Middle frontal gyrus (tissue), 1 donor: Measurements from ENCODE around the gene CYB5RL.
A peak's percentile ranks its signal among the peaks of the same experiment; 100 is the strongest.
"Not testable (repeated sequence)": the region's sequence is repeated elsewhere in the genome, so short reads cannot be mapped to it uniquely, and the experiment has no call there.

Experiments used
- DNase-seq: peaks from one replicate; pipeline ENCODE4 v3.0.0-alpha.2; 2015; ENCODE audit warnings: low spot score; ENCODE audit errors: extremely low spot score

The CYB5RL gene, protein sequence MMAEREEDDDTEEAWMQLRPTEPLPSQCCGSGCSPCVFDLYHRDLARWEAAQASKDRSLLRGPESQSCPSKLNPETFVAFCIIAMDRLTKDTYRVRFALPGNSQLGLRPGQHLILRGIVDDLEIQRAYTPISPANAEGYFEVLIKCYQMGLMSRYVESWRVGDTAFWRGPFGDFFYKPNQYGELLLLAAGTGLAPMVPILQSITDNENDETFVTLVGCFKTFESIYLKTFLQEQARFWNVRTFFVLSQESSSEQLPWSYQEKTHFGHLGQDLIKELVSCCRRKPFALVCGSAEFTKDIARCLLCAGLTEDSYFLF

DNA sequence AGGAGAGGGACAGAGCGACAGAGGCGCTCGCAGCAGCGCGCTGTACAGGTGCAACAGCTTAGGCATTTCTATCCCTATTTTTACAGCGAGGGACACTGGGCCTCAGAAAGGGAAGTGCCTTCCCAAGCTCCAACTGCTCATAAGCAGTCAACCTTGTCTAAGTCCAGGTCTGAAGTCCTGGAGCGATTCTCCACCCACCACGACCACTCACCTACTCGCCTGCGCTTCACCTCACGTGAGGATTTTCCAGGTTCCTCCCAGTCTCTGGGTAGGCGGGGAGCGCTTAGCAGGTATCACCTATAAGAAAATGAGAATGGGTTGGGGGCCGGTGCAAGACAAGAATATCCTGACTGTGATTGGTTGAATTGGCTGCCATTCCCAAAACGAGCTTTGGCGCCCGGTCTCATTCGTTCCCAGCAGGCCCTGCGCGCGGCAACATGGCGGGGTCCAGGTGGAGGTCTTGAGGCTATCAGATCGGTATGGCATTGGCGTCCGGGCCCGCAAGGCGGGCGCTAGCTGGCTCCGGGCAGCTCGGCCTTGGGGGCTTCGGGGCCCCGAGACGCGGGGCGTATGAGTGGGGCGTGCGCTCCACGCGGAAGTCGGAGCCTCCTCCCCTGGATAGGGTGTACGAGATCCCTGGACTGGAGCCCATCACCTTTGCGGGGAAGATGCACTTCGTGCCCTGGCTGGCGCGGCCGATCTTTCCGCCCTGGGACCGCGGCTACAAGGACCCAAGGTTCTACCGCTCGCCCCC lies at the start of gene CYB5RL, which contains the start of gene MRPL37:
CYB5RL (minus strand) TSS at position 266 of the 754 bp plus-strand sequence. CDS start 4,414 bp downstream, outside the sequence.
MRPL37 (plus strand) TSS at position 403 of the 754 bp plus-strand sequence; CDS start at position 480, 77 bp downstream.
- DNase-seq = peak; percentile 90

DNA sequence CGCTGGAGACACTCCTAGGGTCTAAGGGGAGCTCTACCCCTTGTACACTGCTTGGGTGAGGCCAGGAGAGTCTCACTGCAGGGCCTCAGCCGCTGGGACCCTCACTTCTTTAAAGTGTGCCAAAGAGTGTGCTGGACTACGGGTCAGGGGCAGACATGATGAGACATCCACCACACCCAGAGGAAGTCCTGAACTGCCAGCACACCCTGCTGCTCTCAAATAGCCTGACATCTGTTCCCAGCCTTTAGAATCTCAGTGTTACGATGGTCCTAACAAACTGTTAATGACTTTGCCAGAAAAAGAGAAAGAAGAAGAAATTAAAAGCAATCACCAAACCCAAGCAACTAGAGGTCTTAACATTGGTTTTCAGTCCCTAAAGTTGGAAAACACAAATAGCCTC lies 49.1 kb upstream of the CYB5RL start:
- no peak for DNase-seq

DNA sequence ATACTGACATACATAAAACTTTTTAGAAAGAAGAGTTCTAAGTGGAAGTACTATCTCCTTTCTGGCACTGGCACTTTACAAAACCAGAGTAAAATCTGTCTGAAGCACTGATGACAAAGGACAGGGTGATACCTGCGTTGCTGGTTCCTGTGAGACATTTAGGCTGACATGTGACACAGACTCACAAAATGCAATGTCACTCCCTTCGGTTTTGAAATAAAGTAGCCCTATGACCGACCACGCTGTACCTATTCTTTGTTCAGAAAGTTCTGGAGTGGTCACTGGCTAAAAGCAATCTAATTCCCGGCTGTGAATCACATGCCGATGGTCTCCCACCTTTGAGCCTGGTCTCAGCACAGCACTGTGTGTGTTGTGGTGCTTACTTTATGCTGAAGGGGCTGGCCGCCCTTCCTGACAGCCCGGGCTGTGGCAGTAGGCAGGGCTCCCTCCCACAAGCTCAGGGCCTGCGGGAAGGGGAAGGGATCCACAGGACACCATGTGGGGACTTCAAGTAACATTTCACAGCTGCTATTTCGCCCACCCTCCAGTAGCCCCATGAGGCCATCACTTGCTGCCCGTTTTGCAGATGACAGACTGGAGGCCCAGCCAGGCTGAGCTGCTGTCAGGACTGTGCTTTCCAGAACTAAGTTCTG lies 48.2 kb upstream of the CYB5RL start:
- no peak for DNase-seq

DNA sequence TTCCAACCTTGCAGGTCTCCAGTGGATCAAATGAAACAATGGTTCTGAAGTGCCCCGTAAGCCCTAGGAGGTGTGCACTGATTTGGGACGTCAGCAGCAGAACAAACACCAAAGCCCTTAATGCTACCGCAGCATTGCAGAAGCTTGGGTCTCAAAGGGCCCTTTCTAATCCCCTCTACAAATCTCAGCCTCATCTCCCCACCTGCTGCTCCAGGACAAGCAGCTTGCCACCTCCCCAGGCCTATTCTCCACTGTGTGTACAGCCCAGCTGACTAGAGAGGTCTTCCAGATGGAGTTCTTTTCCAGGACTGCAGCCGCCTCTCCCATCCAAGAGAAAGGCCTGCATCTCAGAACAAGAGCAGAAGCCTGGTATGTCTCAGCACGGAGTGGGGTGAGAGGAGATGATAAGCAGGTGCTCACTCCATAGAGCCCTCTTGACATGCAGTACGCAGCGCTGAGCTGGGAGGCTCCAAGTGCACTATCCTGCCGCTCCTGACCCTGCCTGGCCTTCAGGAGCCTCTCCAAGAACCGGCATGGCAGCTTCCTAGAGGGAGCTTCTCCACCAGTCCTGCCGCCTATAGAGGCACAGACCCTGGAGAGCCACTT lies 46.4 kb upstream of the CYB5RL start:
- no peak for DNase-seq

DNA sequence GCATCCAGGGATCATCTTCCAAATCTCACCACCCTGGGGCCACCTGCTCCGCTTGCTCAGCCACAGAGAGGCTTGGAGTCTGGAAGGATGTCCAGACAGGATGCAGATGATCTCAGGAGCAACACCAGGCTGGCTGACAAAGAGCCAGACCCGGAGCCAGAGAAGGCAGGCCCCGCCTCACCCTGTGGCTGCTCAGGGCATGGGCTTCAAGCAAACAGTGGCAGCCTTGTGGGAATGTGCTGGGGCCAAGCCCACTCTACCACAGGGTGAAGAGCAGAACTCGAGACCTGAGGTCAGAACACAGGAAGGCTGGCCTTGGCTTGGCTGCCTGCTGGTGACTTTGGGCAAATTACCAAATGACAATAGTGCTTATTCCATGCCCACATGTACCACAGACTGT lies 45.7 kb upstream of the CYB5RL start:
- no peak for DNase-seq

DNA sequence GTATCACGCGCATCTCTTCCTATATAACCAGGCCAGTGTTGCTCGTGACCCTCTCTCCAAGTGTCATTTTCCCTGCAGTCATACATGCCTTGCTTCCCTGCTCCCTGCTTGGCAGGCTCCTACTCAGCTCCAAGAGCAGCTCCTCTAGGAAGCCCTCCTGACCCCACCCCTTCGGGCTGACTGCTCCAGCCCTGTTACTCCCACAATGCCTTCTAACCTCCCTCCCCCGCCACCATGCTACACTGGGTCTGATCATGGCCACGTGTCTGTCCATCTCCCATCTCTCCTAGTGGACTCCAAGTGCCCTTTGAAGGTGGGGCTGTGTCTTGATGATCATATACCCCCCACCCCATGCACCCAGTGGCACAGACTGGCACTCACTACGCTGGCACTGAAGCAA lies 44.8 kb upstream of the CYB5RL start:
- no peak for DNase-seq

DNA sequence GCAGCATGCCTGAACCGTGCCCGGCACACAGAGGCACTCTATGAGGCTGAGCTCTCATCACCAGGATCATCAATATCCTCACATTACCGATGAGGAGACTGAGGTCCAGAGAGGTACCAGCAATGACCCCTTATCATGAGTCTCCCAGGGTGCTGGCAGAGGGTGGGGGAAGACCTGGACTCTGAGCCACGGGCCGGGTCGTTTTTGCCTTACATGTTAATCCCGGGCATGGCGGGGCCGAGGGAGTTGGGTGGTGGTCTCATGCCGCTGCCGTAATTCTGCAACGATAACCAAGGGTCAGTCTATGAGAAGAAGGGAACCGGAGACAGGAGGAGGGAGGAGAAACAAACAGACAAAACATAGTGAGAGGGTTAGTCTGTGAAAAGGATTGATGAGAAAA lies 43.2 kb upstream of the CYB5RL start:
- no peak for DNase-seq

DNA sequence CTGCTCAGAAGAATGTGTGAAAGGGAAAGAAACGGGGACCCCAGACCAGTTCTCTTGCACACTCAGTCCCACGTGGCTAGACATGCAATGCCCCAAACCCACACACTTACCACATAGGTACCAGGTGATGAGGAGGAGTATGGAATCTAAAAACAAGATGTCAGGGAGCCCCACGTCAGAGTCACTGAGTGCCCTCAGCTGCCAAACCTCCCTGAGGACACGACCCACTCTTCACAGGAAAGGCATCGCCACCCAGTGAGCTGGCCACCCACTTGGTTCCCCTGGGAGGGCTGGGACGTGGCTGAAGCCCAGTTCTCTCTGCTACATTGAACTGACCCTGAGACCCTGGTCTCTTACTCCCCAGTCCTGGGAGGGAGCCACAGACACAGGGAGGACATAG lies 41.5 kb upstream of the CYB5RL start:
- no peak for DNase-seq

DNA sequence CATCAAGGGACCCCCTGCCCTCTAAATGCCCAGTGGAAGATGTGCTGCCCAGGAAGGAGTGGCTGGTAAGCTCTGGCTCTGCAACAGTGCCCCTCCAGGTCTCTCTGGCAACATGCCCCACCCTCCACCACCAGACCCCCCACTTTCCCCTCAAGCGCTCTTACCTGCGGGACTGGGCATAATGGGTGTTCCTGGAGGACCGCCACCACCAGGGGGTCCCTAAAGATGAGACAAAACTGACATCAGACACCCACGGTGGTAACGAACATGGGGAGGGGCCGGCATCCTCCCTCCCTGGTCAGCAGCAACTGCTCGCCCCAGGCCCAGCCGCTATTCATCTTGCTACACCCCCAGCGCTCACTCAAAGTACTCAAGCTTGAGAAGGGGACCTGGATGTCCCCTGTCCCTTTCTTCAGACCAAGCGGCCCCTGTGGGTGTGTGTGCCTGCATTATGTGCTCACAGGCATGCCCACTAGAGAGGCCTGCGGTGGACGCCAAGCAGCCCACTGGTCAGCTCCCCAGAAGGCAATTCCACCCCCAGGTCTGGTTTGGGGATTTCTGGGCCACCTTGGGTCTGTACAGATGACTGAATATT lies 41.0 kb upstream of the CYB5RL start:
- no peak for DNase-seq

DNA sequence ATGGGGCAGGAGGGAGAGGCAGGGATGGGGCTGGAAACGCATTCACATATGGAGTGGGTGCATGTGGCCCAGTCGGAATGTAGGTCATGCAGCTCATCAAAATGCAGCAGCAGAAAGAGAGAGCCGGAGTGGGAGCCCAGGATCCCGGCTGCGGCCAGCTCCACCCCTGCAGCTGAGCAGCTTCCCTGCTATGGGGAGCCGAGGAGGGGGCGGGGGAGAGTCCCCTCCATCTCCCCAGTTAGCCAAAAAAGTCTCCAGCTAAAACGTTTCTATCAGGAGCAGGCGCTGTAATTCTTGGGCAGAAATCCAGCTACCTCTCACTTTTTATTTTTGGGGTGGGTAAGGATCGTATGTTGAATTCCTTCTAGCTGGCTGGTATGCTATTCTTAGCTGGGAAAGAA lies 39.8 kb upstream of the CYB5RL start:
- DNase-seq = peak; percentile 44

DNA sequence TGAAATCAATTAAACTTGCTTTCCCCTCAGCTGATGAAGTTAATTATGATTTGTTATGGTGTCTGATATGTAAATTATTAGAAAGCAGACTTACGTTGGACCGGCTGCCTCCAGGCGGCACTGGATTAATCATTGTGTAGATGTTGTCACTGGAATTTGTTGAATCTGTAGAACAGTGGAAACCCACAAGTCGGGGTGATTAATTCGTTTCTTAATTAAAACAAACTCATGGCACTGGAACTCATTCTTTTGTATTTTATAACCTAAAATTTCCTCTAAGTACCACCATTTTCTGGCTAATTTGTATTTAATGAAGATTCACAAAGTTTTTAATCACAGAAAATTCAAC lies 39.2 kb upstream of the CYB5RL start:
- no peak for DNase-seq

DNA sequence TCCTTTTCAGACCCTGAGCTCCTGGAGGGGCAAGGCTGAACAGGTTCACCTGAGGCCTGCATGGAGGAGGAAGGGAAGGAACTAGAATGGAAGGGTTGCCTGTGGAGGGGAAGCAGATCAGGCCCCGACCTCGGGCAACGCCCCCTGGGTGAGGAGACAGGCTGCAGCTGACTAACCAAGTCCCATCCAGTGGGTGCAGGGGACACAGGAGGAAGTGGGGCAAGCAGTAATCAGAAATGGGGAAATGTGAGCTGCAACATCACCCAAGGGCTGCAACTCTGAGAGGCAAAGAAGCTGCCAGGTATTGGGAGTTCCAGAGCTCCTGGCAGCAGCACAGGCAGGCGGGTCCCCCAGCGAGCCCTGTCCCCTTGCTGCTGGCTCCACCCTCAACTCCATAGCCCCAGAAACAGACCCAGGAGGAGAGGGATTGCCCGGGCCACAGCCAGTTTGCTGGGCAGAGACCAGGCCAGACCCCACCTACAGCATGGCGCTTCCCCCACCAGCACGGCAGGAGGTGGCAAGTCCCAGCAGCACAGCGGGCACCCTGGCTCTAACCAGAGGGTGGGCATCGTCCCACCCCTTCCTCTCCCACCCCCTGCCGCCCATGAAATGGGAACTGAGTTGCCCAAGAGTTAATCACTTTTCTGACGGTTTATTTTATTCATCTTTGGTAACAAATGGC lies 38.7 kb upstream of the CYB5RL start:
- no peak for DNase-seq

DNA sequence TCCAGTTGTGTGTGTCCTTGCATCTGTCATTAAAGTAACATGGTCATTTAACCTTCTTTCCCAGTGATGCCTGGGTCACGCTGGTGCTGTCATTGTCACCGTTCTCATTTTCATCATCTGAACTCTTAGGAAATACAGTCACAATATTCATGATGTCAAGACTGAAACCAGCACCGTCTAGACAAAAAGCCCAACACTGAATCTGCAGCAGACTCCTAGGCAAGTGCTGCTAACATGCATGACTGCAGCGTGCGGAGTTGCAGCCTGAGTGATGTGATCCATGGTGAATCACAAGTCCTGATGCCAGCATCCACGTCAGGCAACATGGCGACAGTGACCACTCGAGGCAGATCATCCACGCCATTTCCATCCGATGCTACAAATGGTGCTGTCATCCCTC lies 37.8 kb upstream of the CYB5RL start:
- DNase-seq = no peak

DNA sequence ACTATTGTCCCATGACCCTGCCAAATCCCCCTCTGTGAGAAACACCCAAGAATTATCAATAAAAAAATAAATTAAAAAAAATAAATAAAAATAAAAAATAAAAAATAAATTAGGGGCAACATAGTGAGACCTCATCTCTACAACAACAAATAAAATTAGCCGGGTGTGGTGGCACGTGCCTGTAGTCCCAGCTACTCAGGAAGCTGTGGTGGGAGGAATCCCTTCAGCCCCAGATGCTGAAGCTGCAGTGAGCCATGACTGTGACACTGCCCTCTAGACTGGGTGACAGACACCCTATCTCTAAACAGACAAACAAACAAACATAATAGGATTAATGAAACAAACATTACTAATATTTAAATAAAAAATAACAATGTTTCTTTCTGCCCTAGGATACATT lies 34.5 kb upstream of the CYB5RL start:
- no peak for DNase-seq

DNA sequence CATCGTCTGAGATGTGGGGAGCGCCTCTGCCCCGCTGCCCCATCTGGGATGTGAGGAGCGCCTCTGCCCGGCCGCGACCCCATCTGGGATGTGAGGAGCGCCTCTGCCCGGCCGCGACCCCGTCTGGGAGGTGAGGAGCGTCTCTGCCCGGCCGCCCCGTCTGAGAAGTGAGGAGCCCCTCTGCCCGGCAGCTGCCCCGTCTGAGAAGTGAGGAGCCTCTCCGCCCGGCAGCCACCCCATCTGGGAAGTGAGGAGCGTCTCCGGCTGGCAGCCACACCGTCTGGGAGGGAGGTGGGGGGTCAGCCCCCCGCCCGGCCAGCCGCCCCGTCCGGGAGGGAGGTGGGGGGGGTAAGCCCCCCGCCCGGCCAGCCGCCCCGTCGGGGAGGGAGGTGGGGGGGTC lies 33.4 kb upstream of the CYB5RL start:
- DNase-seq = not testable (repeated sequence)

DNA sequence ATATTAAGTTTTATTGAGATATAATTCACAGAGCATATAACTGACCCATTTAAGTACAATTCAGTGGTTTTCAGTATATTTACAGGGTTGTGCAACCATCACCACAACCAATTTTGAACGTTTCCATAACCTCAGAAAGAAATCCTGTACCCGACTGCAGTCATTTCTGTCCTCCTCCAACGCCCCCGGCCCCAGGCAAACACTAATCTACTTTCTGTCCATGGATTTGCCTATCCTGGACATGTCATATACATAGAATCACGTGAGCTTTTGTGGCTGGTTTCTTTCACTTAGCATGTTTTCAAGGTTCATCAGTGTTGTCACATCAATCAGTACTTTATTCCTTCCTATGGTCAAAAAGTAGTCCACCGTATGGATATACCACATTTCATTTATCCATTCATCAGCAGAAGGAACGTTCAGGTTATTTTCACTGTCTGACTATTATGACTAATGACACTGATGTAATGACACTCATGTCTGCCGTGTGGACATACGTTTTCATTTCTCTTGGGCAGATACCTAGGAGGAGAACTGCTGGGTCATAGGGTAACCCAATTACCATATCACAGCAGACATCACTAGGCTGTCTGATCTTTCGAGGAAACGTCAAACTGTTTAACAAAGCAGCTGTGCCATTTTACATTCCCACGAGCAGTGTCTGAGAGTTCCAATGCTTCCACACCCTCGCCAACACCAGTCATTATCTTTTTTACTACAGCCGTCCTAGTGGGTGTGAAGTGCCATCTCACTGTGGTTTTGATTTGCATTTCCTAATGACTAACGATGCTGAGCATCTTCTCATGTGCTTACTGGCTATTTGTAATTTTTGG lies 30.9 kb upstream of the CYB5RL start:
- DNase-seq = no peak

DNA sequence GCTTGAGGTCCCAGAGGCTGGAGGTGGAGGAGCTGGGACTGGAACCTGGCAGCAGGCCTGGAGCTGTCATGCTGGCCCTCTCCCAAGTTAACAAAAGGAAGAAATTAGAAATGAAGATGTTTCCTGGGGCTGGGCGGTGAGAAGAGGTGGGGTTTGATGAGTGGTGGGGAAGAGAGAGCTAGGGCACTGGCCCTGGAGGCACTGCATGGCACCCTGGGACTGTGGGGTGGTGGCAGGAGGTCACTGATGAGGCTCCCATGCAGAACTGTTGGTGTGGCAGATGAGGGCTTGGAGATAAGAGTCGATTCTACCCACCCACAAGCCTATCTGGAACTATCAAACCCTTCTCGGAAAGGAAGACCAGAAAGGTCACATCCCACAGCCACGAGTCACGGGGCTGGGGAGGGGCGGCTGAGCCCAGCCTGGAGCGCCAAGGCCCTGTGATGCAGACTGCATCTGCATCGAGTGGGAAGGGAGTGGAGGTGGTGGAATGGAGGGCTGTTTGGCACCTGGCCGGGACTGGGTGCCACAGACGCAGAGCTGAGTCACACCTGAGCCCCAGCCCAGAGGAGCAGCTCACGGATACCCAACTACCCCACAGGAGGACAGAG lies 29.6 kb upstream of the CYB5RL start:
- DNase-seq = no peak

DNA sequence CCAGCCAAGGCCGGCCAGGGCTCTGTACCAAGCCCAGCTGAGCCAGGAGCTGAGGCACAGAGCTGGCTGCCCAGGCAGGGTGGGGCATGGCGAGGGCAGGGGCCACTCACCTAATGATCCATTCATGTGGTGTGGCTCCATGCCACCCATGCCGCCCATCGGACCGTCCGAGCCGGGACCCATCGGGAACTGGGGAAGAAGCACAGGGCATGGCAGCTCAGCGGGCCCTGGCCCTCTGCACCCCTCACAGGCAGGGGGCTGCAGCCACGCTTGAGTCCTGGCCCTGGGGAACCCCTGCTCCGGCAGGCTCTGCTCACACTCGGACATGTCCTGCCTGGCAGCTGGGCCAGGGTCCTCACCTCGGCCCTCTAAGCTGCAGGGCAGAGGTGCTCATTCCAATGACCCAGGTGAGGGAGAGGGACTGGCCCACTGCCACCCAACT lies 28.8 kb upstream of the CYB5RL start:
- no peak for DNase-seq

DNA sequence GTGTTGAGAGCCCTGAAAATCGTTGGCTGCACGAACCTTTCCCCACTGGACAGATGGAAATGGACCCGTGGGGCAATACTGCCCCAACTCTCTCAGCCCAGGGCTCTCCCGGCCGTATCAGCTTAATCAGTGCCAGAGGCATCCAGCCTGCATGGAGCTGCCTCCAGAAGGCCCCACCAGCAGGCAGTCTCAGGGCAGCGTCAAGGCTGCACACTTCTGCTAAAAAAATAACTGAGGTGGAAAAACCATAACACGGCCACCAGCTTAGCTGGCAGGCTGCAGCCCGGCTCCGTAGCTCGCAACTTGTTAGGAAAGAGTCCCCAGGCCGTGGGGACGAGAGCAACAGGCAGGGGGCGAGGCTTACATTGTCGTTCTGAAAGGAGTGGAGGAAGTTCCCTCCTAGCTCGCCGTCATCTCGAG lies 28.1 kb upstream of the CYB5RL start:
- DNase-seq = no peak
